ENCODE data around the gene RPS6KA5.

DNA sequence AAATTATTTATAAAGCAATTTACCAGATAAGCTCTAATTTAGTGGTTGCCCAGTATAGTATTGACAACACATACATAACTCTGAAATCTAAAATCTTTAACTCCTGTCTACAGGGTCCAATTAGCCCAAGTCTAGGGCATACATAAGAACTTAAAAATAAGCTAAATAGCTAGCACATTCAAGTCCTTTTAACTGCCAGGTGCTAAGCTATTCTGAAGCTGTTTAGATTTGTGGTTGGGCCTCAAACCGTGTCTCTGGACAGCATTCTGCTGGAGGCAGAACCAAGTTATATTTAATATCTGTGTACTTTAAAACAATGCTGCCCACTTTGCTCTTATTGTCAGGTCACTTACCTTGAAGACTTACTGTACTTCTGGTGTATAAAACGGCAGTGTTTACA, 19.0 kb downstream of the RPS6KA5 start:
- TF ChIP-seq, protein P1, sequence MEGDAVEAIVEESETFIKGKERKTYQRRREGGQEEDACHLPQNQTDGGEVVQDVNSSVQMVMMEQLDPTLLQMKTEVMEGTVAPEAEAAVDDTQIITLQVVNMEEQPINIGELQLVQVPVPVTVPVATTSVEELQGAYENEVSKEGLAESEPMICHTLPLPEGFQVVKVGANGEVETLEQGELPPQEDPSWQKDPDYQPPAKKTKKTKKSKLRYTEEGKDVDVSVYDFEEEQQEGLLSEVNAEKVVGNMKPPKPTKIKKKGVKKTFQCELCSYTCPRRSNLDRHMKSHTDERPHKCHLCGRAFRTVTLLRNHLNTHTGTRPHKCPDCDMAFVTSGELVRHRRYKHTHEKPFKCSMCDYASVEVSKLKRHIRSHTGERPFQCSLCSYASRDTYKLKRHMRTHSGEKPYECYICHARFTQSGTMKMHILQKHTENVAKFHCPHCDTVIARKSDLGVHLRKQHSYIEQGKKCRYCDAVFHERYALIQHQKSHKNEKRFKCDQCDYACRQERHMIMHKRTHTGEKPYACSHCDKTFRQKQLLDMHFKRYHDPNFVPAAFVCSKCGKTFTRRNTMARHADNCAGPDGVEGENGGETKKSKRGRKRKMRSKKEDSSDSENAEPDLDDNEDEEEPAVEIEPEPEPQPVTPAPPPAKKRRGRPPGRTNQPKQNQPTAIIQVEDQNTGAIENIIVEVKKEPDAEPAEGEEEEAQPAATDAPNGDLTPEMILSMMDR (IDR thresholded peaks at IDR 0.05; ENCODE audit: borderline replicate concordance, extremely low read depth, low read length, poor library complexity, severe bottlenecking), result no peak
- no peak for TF ChIP-seq EZH2 (IDR thresholded peaks at IDR 0.05; ENCODE audit: borderline replicate concordance, low read depth, low read length, severe bottlenecking)
